HG03159 (cell line): ENCODE data around the gene IL12RB2.
"Not testable (repeated sequence)": the region's sequence is repeated elsewhere in the genome, so short reads cannot be mapped to it uniquely, and the experiment has no call there.

Source experiments
- ATAC-seq: cut with Tn5 transposase; IDR thresholded peaks from one replicate; pipeline ENCODE4 v1.9.1; 2021; ENCODE audit warnings: mild to moderate bottlenecking, moderate library complexity; ENCODE audit not compliant: unreplicated experiment

IL12RB2 gene

GRCh38 chr1:67393240-67393639 is 85.6 kb downstream of the IL12RB2 start:
- ATAC-seq, result no peak

DNA sequence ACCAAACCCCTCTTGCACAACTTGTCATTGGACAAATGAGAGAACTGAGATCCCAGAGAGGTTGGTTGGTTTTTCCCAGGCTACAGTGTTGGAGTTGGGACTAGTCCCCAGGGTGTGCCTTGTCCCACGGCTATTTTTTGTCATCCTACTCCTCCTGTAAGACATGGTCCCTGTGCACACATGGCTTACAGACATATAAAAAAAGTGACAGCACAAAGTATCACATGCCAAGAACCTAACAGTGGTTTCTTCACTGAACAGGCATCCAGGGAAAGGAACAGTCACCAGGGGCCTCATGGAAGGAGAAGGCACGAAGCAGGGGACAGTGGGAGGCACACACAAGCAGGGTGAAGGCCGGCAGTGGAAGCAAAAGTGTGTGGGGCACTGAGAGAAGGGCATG is 86.1 kb downstream of the IL12RB2 start:
- no peak for ATAC-seq

- ATAC-seq, result no peak
These were observed 86.9 kb downstream of the IL12RB2 start for GRCh38 chr1:67394548-67394947.

- ATAC-seq, result no peak
These were observed 91.7 kb downstream of the IL12RB2 start for GRCh38 chr1:67399199-67399993.

GRCh38 chr1:67400029-67400786 is 92.5 kb downstream of the IL12RB2 start:
- ATAC-seq, result not testable (repeated sequence)

DNA sequence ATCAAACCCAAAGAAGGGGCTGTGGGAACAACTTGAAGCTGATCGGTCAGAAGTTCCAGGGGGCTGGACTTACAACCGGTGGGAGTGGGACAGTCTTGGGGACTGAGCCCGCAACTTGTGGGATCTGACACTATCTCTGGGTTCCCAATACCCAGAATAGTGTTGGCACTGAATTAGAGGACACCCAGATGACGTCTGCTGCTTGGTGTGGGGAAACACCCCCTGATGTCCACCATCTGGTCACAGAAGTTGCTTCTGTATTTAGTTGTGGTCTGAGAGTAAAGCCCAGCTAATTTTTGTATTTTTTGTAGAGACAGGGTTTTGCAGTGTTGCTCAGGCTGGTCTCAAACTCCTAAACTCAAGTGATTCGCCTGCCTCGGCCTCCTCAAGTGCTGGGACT is 93.8 kb downstream of the IL12RB2 start:
- no peak for ATAC-seq

GRCh38 chr1:67404212-67404620 is 96.5 kb downstream of the IL12RB2 start:
- no peak for ATAC-seq

DNA sequence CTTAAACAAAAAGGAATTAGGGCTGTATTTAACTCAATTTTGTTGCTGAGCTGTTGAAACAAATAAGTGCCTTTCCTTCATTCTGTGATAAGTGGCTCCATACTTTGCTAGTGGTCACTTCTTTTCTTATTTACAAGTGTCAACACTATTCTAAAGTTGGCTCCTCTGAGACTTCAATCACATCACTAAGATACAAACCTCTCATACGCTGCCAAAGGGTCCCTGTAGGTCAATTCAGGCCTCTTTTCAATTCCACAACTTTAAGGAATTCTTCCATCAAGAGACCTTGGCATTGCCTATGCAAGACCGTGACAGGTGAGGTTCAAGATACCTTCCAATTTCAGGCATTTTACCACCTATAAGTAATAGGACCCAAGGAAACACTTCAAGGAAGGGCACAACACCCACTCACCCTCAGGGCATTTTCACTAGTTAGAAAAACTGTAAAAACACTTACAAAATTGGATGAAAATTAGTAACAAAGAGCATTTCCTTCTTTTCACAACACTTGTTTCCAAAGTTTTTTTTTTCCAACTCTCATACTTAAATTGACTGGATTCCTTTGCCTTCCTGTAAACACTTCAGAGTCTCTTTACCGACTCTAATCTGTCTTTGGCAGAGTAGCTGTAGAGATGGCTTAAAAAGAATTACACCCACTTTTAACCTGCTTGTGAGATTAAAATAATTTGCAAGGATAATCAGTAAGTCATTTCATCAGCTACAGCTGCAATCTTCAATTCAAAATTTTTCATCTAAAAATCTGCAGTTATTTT is 98.0 kb downstream of the IL12RB2 start:
- ATAC-seq, result no peak

- ATAC-seq, result no peak
These were observed 99.8 kb downstream of the IL12RB2 start for GRCh38 chr1:67407498-67407897.

GRCh38 chr1:67408148-67408547 is 100.5 kb downstream of the IL12RB2 start:
- no peak for ATAC-seq

GRCh38 chr1:67413101-67413500 is 105.4 kb downstream of the IL12RB2 start:
- ATAC-seq, result not testable (repeated sequence)

GRCh38 chr1:67414574-67414973 is 106.9 kb downstream of the IL12RB2 start:
- no peak for ATAC-seq

DNA sequence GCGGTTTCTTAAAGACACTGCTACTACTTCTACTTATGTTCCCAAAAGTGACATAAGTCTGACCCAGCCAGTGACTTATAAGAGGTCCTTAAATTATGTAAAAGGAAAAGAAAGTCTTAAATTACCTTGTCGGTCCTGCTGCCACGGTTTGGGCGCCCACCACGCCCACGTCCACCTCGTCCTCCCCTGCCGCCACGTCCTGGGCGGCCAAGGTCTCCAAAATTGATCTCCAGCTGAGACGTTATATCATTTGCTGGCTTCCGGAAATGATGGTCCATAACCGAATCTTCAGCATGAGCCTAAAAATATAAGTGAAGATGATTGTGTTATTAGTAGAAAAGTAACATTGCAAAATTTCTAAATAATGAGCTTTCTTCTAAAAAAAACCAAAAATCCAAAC is 107.4 kb downstream of the IL12RB2 start:
- no peak for ATAC-seq

DNA sequence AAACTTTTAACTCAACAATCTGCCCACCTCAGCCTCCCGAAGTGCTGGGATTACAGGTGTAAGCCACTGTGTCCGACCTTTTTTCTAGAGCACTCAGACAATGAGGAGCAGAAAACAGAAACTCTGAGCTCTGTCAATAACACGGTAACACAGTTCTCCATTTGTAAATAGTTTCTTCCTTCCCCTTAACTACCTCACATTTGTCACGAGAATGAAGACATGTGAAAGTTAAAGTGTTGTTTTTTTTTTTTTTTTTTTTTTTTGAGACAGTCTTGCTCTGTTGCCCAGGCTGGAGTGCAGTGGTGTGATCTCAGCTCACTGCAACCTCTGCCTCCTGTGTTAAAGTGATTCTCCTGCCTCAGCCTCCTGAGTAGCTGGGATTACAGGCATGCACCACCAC is 110.1 kb downstream of the IL12RB2 start:
- ATAC-seq, result not testable (repeated sequence)

DNA sequence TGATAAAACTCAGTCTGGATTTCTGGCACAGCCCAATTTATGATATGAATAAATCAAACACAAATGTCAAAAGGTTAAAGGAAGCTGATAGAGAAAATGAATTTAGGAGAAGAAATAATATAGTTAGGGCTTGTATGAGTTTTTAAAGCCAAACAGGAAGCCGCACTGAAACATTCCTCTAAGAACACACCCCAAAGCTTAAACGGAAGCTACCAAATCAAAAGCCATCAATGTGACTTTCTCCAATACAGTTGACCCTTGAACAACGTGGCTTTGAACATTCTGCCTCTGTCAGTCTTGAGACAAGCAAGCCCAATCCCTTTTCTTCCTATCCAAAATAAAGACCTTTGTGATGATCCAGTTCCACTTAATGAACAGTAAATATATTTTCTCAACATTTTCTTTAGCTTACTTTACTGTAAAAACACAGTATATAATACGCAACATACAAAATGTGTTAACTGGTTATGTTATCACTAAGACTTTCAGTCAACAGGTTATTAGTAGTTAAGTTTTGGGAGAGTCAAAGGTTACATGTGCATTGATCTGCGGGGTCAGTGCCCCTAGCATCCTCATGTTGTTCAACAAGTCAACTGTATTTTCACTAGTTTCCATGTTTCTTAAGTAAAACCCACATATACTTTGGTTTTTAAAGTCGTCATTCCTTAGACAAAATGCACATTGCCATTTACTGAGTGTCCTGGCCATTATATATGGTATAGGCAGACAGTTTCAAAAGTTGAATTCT is 111.3 kb downstream of the IL12RB2 start:
- no peak for ATAC-seq

DNA sequence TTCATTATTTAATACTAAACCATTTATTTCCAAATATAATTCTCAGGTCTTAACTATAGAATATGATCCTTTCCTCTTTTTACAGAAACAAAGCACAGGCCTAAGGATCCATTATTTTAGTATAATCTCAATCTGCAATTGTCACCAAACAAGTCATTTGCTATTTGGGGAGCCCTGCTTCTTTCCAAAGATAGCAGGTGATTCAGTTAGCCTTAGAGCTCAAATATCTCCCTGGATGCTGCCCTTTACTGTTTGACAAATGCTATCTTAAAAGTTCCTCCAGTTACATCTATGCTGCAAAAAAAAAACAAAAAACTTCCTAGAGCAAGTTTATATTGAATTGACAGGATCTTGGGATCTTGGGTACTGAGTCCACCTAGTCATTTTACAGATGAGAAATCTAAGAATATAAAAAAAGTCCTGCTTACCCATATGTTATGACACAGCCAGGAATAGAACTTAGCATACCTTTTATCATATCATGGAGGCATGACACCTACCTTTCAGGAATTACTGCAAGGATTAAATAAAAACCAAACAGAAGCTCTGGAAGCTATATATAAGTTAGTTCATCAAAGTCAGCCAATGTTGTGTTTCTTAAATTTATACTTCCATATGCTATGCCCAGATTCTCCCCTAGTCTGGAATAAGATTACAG is 113.3 kb downstream of the IL12RB2 start:
- no peak for ATAC-seq

- ATAC-seq, result no peak
These were observed 119.8 kb downstream of the IL12RB2 start for GRCh38 chr1:67427465-67427864.

DNA sequence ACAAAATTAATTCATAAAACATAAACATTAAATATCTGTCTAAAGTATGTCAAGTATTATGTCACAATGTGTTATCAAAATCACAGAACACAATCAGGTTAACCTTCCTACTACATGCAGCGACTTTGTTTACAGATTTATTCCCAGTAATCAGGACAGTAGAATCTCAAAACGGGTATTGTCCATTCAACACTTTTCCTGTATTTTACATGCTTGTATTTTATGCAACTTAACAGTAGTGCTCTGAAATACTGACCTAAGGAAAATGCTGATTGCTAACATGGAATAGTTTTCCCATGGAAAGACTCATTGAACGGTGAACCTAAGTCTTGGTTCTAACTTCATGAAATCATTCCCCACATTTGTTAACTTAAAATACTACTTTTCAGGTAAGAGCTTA is 120.3 kb downstream of the IL12RB2 start:
- no peak for ATAC-seq

DNA sequence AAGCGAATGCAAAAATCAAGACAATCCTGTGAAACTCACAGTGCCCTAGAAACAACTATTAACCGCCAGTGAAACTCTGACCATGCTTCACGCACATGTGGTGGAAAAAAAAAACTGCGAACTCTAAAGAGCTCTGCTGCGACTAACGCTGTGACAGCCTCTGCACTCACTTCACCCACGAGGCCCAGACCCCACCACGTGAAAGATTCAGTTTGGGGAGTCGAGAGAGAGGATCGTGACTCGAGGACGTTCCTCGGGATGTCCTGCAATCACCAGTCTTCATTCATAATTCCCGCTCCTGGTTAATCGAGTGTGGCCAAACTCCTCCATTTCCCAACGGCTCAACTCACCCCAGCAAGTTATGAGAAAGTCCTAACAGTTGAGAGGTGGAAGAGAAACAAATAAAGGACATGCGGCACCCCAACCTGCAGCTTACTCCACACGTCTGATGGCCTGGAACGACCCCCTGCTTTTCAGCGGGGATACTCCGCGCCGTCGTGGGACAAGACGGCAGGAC is 121.4 kb downstream of the IL12RB2 start:
- ATAC-seq, result no peak
